GM19324 (cell line): ENCODE measurements around the gene VLDLR.

ENCODE experiments used
- ATAC-seq: cut with Tn5 transposase; IDR thresholded peaks from one replicate; pipeline ENCODE4 v1.9.1; 2021; ENCODE audit warnings: mild to moderate bottlenecking, moderate library complexity; ENCODE audit not compliant: unreplicated experiment, low FRiP score

VLDLR gene

GRCh38 chr9:2621722-2622460, at the start of gene VLDLR:
Gene VLDLR (plus strand): TSS chr9:2621787. CDS start chr9:2622190, 403 bp downstream.
- ATAC-seq: peak; percentile 47

DNA sequence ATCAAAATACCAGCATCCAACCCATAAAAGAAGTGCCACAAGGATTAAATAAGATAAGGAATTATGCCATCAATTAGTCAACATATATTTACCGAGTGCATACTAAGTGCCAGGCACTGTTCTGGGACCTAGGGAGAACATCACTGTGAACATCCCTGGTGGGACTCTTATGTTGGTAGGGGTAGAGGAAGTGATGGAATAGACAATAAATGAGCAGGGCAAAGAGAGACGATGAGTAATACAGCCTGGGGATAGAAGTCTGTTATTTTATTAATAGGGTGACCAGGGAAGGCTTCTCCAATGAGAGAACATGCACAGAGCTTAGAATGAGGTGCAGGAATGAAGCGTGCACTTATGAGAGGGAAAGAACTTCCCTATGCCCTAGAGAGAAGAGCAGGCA, 47.4 kb upstream of the VLDLR start:
- ATAC-seq: no peak

GRCh38 chr9:2576631-2577030, 45.0 kb upstream of the VLDLR start:
- ATAC-seq: no peak

GRCh38 chr9:2583308-2584013, 38.1 kb upstream of the VLDLR start:
- no peak for ATAC-seq

DNA sequence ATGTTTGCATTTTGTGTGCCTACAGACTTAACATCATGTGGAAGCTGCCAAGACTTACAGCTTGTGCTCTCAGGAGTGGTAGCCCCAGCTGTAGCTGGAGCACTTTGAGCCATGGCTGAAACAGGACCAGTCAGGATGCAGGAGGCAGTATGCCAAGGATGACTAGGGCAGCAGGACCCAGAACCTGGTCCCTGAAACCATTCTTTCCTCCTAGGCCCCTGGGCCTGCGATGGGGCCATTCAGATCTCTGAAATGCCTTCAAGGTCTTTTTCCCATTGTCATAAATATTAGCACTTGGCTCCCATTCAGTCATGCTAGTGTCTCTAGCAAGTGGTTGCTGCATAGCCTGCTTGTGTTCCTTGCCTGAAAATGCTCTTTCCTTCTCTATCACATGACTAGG, 29.6 kb upstream of the VLDLR start:
- ATAC-seq: no peak

GRCh38 chr9:2593744-2594143, 27.8 kb upstream of the VLDLR start:
- no peak for ATAC-seq

DNA sequence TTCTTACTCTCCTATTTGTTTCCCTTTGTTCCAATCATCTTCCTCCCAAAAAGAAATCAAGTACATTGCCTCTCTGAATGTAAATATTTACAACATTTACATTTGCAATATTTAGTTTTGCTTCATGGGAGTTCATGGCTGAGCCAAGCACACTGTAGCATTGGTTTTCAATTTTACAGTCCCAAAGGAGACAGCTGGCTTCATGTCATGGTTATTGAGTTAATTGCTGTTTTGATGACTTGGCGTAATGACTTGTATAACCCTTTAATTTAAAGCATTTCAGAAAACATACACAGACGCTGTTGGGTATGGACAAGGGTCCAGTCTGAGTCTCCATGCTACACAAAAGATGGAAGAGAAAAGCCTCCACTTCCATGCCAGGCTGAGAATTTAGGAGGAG, 25.6 kb upstream of the VLDLR start:
- no peak for ATAC-seq

DNA sequence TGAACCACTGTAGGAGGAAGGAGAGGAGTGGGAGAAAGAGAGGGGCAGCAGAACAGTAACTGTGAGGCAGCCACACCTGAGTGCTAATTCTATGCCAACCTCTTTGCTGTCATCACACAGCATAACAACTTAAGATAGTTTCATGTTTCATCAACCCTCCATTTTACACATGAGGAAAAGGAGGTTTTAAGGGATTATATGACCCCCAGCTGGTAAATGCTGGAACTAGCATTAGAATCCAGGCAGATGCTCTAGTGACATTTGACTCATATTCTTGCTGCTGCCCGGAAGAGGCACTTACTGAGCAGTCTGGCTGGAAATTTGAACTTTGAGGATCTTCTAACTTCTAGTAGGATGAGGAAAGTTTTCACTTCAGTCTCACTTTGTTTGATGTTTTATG, 24.1 kb upstream of the VLDLR start:
- no peak for ATAC-seq

GRCh38 chr9:2599896-2600295, 21.7 kb upstream of the VLDLR start:
- no peak for ATAC-seq

DNA sequence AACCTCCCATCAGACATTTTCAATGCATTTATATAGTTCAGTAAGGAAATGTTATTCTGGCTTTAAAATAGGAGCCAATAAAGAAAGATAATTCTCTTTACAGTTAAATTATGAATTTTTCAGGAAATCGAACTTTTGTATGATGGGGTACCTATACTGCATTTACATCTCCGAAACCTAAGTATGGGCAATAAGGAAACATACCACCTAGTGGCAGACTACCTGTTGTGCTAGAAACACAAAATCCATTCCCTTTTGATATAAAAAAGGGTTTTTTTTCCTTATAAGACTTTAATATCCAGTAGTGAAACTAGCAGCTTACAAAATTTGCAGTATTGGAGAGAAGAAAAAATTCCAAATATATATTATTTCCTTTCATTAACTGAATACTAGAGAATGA, 21.3 kb upstream of the VLDLR start:
- ATAC-seq: no peak

DNA sequence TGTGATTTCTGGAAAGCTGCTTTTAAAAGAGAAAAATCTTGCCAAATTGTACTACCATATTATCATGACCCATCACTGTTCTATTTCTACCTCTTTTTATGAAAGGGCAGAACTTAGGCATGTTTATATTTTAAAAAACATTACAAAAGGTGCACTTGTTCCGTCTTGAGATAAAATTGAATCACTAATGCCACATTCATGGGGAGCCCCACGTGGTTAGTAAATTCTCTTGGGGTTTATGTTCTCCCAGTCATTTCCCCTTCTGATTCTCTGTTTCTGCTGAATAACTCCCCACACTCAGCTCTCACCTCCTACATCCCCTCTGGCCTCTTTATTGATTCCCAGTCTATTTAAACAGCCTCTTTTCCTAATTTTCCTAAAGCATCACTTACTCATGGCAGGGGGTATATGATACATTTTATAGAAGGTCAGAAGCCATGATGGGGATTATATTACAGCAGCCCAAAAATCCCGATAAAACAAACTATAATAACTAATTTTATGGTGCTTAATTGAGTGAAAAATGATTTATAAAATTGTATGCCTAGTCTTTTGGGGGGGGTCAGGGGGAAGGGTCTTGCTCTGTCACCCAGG, 19.7 kb upstream of the VLDLR start:
- no peak for ATAC-seq

GRCh38 chr9:2602704-2603116, 18.9 kb upstream of the VLDLR start:
- ATAC-seq: no peak

- no peak for ATAC-seq
Observed at GRCh38 chr9:2603621-2604020, 18.0 kb upstream of the VLDLR start.

DNA sequence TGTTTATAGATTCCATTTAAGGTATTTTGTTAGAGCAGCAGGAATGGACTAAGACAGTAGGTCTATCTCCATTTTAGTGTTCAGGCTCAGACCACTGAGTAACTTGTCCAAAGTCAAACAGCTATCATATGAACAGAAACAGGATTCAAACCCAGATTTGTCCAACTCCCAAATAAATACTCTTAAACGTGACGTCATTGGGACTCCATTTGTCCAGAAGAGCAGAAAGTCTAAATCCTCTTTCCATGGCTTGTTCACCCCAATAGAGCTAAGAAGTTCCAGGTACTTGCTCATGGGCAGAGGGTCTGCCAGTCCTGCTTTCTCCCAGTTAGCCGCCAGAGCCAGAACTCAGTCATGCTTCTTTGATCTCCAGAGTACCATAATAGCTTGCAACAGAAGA, 16.3 kb upstream of the VLDLR start:
- ATAC-seq: no peak

DNA sequence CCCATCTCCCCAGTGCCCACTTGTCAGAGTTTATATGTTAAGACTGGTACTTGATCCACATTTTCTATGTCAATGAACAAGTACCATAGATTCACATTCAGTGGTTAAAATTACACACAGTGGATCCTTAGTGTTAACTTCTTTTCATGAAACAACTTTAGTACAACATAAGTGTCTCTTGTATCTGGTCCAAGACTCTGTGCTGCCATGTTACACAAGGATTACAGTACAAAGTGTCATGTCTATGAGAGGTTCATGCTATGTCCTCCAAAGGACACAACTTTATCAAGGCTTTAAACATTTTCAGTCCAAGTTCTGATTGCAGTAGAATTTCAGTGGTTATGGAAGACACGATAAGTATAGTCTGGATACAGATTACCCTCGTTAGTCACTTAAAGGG, 13.3 kb upstream of the VLDLR start:
- ATAC-seq: no peak

DNA sequence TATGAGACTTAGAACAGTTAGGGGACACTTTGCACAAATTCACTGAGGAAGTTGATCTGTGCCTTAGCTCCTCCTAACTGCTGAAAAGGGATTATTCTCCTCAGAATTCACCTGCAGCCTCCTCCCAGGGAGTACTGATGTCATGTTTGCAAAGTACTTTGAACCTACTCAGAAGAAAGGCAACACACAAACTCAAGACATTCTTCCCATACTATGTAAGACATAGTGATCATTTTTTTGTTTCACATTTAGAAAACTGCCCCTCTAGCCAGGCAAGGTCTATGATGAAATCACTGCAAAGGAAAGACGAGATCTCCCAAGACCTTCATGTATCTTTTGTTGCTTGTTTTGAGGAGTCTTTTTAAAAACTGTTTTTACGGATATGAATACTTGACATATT, 10.6 kb upstream of the VLDLR start:
- no peak for ATAC-seq

GRCh38 chr9:2611961-2612360, 9.6 kb upstream of the VLDLR start:
- ATAC-seq: no peak

- ATAC-seq: no peak
Observed at GRCh38 chr9:2613730-2614271, 7.8 kb upstream of the VLDLR start.

DNA sequence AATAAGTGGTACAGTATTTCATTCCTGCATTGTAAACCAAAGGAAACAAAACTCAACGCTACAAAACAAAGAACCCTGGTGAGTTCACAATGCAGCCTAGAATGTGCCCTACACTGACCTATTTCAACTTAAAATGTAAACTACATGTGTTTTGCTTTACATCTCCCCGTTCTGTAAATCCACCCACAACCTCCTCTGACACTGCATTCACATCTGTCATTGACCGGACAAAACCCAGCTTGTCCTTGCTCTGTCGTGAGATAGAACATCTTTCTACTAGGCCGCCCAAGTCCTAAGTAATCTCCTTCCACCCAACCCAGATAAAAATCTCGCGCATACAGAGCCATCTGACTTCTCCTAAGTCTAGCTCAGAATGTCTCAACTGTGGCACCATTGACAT, 6.1 kb upstream of the VLDLR start:
- ATAC-seq: no peak

DNA sequence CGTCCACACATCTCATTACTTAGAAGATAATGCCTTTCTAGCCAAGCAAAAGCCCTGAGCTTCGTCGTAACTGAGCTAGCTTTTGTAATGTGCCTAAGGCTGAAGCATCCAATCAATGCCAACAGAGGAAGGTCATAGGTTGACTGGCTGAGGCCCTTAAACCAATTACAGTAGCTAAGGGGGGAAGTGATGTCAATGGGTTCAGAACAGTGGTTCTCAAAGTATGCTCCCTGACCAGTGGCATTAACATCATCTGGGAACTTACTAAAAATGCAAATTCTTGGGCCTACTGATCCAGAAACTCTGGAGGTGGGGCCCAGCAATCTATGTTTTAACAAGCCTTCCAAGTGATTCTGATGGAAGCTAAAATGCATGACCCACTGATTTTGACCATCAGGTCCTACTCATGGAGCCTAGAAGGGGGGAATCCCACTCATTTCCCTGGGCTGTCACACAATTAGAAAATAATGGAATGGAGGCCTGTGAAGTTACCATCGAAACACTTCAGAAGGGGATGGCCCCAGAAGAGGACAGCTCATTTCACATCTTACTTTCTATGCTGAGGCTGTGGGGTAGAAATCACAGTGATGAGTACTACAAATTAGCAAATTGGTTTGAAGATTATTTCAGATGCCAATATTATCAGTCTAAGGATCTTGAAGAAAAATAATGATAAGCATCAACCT, 4.8 kb upstream of the VLDLR start:
- ATAC-seq: no peak

DNA sequence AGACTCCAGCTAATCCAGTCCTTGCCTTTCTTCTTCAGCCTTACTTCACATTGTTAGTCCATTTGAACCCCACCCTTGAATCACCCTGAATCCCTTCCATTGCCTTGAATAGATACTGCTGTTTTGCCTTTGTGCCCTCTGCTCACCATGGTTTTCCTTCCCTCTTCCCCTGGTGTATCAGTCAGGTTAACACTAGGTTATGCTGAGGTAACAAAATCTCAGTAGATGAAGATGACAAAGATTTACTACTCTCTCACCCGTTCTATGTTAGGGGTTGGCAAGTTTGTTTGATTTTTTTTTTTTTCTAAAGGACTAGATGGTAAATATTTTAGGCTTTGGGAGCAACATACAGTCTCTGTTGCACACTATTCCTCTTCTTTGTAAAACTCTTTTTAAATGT, 3.3 kb upstream of the VLDLR start:
- ATAC-seq: no peak
